ENCODE data around the gene C11orf65. TPM values are rescaled to one million over a fixed set of nuclear protein-coding genes. Genes with fewer than 3 reads are reported as not detected.
"Not testable (repeated sequence)": the region's sequence is repeated elsewhere in the genome, so short reads cannot be mapped to it uniquely, and the experiment has no call there.

C11orf65 gene
- total RNA-seq, 1 donor from 2014 or later: 1.1 TPM

DNA sequence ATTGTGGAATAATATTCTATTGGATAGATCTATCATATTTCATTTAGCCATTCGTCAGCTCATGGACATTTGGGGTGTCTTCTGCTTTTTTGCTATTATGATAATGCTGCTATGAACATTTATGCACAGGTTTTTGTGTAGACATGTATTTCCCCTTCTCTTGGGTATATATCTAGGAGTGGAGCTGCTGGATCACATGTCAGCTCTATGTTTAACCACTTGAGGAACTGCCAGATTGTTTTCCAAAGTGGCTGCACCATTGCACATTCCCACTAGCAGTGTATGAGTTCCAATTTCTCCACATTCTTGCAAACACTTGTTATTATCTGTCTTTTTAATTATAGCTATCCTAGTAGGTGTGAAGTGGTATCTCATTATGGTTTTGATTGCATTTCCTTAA lies 75.0 kb downstream of the C11orf65 start:
- H3K36me3 Mint-ChIP-seq: no peaks in the 10 kb centered on the region
- H3K27ac Mint-ChIP-seq: no peak overlapping the region
- H3K9me3 Mint-ChIP-seq: no peaks in the 10 kb centered on the region
- no peaks in the 10 kb centered on the region for H3K4me1 Mint-ChIP-seq
- H3K27me3 Mint-ChIP-seq (ENCODE audit: low read depth): no peaks in the 10 kb centered on the region
- H3K4me3 Mint-ChIP-seq: no peak overlapping the region
- DNase-seq (ENCODE audit: low spot score in 2 of 2, unreplicated experiment in 2 of 2): no peak
- TF ChIP-seq, protein P1, sequence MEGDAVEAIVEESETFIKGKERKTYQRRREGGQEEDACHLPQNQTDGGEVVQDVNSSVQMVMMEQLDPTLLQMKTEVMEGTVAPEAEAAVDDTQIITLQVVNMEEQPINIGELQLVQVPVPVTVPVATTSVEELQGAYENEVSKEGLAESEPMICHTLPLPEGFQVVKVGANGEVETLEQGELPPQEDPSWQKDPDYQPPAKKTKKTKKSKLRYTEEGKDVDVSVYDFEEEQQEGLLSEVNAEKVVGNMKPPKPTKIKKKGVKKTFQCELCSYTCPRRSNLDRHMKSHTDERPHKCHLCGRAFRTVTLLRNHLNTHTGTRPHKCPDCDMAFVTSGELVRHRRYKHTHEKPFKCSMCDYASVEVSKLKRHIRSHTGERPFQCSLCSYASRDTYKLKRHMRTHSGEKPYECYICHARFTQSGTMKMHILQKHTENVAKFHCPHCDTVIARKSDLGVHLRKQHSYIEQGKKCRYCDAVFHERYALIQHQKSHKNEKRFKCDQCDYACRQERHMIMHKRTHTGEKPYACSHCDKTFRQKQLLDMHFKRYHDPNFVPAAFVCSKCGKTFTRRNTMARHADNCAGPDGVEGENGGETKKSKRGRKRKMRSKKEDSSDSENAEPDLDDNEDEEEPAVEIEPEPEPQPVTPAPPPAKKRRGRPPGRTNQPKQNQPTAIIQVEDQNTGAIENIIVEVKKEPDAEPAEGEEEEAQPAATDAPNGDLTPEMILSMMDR (IDR thresholded peaks at IDR 0.05; ENCODE audit: unreplicated experiment): no peak

DNA sequence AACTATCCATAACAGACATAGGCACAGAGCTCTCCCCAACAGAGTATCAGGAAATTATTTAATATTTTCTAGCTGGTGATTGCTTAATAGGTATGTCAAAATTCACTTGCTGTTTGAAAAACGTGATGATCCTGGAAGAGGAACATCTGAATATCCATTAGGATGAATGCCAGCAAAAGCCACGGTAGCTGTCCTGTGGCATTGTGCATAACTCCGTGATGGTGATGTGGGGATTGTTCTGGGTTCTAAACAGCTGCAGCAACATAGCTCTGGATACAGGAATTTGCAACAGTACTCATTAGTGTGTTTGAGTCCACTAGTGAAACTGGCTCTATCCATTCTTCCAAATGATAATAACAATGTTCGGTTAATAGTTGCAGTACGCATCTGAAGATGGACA lies 78.8 kb downstream of the C11orf65 start:
- H3K4me3 Mint-ChIP-seq: no peak overlapping the region
- H3K4me1 Mint-ChIP-seq: no peaks in the 10 kb centered on the region
- H3K27ac Mint-ChIP-seq: no peak overlapping the region
- H3K9me3 Mint-ChIP-seq: no peaks in the 10 kb centered on the region
- DNase-seq (ENCODE audit: low spot score in 2 of 2, unreplicated experiment in 2 of 2): no peak
- no peaks in the 10 kb centered on the region for H3K36me3 Mint-ChIP-seq
- TF ChIP-seq, protein P1 (IDR thresholded peaks at IDR 0.05; ENCODE audit: unreplicated experiment): no peak
- no peaks in the 10 kb centered on the region for H3K27me3 Mint-ChIP-seq (ENCODE audit: low read depth)

DNA sequence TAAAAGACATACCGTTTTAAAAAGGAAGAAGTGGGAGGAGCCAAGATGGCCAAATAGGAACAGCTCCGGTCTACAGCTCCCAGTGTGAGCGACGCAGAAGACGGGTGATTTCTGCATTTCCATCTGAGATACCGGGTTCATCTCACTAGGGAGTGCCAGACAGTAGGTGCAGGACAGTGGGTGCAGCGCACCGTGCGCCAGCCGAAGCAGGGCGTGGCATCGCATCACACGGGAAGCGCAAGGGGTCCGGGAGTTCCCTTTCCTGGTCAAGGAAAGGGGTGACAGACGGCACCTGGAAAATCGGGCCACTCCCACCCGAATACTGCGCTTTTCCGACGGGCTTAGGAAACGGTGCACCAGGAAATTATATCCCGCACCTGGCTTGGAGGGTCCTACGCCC lies 93.8 kb downstream of the C11orf65 start:
- H3K27ac Mint-ChIP-seq; H3K4me3 Mint-ChIP-seq; H3K27me3 Mint-ChIP-seq (ENCODE audit: low read depth); H3K9me3 Mint-ChIP-seq; DNase-seq (ENCODE audit: low spot score in 2 of 2, unreplicated experiment in 2 of 2); H3K4me1 Mint-ChIP-seq: not testable (repeated sequence)
- H3K36me3 Mint-ChIP-seq: peaks cover 19% of the 10 kb centered on the region

DNA sequence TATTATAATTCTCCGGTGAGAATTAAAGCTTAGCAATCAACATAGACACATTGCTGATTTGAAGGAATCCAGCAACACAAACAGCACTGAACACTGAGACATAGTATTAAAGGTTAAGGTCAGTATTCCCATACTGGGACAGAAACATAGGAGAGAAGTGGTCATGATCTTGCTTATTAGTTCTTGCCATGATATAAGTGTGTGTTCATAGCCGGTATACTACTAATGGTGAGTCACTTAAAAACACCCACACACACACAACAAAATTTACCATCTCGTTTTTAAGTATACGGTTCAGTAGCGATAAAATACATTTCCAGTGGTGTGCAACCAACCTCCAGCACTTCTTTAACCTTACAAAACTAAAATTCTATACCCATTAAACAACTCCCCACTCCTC lies 96.3 kb downstream of the C11orf65 start:
- H3K27me3 Mint-ChIP-seq (ENCODE audit: low read depth): no peaks in the 10 kb centered on the region

DNA sequence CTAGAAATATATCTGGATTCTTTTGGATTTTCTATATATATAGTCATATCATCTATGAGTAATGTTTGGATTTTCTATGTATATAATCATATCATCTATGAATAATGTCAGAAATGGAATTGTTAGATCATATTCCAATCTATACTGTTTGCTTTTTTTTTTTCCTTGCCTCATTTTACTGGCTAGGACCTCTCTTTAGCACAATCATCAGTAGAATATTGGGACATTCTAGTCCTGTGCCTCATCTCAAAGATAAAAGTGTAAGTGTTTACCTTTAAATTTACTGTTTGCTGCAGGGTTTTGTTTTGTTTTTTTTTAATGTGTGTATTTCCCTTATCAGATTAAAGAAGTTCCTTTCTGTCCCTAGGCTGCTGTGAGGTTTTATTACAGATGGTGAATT lies 97.0 kb downstream of the C11orf65 start:
- peaks cover 8% of the 10 kb centered on the region for H3K9me3 Mint-ChIP-seq
- no peaks in the 10 kb centered on the region for H3K4me1 Mint-ChIP-seq
- peaks cover 27% of the 10 kb centered on the region for H3K36me3 Mint-ChIP-seq
- H3K4me3 Mint-ChIP-seq: no peak overlapping the region
- no peak overlapping the region for H3K27ac Mint-ChIP-seq
- no peak for DNase-seq (ENCODE audit: low spot score in 2 of 2, unreplicated experiment in 2 of 2)
- H3K27me3 Mint-ChIP-seq (ENCODE audit: low read depth): no peaks in the 10 kb centered on the region
- TF ChIP-seq, protein P1 (IDR thresholded peaks at IDR 0.05; ENCODE audit: unreplicated experiment): no peak

More for the DNA sequence above, 96.3 kb downstream of the C11orf65 start:
- H3K4me3 Mint-ChIP-seq: no peak overlapping the region
- H3K36me3 Mint-ChIP-seq: peaks cover 24% of the 10 kb centered on the region
- DNase-seq (ENCODE audit: low spot score in 2 of 2, unreplicated experiment in 2 of 2): no peak
- no peaks in the 10 kb centered on the region for H3K4me1 Mint-ChIP-seq
- H3K27ac Mint-ChIP-seq: no peak overlapping the region
- TF ChIP-seq, protein P1 (IDR thresholded peaks at IDR 0.05; ENCODE audit: unreplicated experiment): no peak
- peaks cover 8% of the 10 kb centered on the region for H3K9me3 Mint-ChIP-seq

DNA sequence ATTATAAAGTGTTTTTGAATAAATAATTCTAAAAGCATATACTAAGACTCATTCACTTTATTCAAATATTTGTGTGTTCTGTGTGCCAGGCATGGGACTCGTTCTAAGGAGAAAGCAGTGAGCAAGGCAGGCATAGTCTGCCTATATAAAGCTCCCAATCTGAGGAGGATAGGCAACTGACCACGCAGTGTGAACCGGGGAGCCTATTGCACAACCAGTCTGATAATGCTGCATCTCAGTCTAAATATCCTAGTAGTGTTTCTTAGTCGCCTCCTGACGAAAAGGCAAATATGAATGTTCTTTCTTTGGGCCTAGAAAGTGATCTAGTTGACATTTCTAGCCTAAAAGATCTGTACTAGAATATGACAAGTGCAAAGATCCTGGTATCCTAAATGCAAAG lies 98.3 kb downstream of the C11orf65 start:
- Mint-ChIP-seq H3K4me3 (no peak overlapping the region), H3K27me3 (ENCODE audit: low read depth) (no peaks in the 10 kb centered on the region), H3K27ac (no peak overlapping the region), H3K36me3 (peaks cover 36% of the 10 kb centered on the region), H3K9me3 (peaks cover 5% of the 10 kb centered on the region), H3K4me1 (no peaks in the 10 kb centered on the region)
- TF ChIP-seq, protein P1 (IDR thresholded peaks at IDR 0.05; ENCODE audit: unreplicated experiment): no peak
- DNase-seq (ENCODE audit: low spot score in 2 of 2, unreplicated experiment in 2 of 2): no peak
